ENCODE data around the gene KCNQ2.

Gene KCNQ2

DNA sequence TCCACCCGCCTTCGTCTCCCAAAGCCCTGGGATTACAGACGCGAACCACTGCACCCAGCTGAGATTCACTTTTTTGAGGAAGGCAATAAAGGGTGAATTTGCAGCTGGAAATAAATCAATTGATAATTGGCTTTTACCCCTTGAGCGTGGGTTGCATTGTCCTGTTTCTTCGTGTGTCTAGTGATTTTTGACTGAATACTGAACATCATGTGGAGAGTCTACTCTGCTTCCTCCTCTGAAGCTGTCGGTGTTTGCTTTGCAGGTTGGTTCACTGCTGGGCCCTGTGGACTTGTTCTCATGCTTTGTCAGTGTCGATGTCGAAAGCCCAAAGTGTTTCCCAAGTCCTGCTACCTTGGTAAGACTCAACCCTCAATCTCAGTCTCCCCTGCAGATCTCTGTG lies 32.2 kb upstream of the KCNQ2 start:
- no peaks in the 10 kb centered on the region for H3K4me1 ChIP-seq (ENCODE audit: low read length)
- no peaks in the 10 kb centered on the region for H3K79me2 ChIP-seq (ENCODE audit: low read length)
- H2AFZ ChIP-seq (ENCODE audit: low read depth, low read length): no peak overlapping the region
- H3K27me3 ChIP-seq (ENCODE audit: low read depth, low read length): peaks cover 4% of the 10 kb centered on the region; the same call in 1 of the 2 replicates
- H4K20me1 ChIP-seq (ENCODE audit: insufficient read depth, low read length): no peaks in the 10 kb centered on the region
- no peak overlapping the region for H3K27ac ChIP-seq (ENCODE audit: low read length)
- H3K4me3 ChIP-seq (ENCODE audit: low read length): no peak overlapping the region
- H3K9ac ChIP-seq (ENCODE audit: low read length): no peak overlapping the region
- TF ChIP-seq, protein P1, sequence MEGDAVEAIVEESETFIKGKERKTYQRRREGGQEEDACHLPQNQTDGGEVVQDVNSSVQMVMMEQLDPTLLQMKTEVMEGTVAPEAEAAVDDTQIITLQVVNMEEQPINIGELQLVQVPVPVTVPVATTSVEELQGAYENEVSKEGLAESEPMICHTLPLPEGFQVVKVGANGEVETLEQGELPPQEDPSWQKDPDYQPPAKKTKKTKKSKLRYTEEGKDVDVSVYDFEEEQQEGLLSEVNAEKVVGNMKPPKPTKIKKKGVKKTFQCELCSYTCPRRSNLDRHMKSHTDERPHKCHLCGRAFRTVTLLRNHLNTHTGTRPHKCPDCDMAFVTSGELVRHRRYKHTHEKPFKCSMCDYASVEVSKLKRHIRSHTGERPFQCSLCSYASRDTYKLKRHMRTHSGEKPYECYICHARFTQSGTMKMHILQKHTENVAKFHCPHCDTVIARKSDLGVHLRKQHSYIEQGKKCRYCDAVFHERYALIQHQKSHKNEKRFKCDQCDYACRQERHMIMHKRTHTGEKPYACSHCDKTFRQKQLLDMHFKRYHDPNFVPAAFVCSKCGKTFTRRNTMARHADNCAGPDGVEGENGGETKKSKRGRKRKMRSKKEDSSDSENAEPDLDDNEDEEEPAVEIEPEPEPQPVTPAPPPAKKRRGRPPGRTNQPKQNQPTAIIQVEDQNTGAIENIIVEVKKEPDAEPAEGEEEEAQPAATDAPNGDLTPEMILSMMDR (IDR thresholded peaks at IDR 0.05; ENCODE audit: low read depth, low read length): no peak
- no peak overlapping the region for H3K4me2 ChIP-seq (ENCODE audit: low read length)
- no peaks in the 10 kb centered on the region for H3K36me3 ChIP-seq (replicated peaks; ENCODE audit: low read depth, low read length)
- H3K9me3 ChIP-seq (ENCODE audit: insufficient read depth, low read length): no peaks in the 10 kb centered on the region

DNA sequence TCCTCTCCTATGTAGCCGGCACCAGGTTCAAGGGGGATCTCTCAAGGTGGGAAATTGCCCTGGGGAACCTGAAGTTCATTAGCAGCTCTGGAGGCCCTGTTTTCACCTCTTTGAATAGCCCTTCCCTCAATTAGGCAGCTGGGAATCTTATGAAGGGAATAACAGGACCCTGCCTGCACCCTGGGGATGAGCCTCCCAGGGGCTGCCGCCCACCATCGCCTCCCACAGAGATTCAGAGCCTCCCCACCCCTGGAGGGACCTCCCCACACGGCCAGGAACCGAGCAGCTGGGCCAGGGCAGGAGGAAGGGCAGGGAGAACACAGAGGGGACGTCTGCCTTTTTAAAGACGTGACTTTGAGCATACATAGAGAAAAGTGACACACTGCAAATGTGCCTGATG lies 31.1 kb upstream of the KCNQ2 start:
- H3K27ac ChIP-seq (ENCODE audit: low read length): no peak overlapping the region
- TF ChIP-seq EZH2phosphoT487 (IDR thresholded peaks at IDR 0.05; ENCODE audit: low read depth): no peak
- TF ChIP-seq, protein P1 (IDR thresholded peaks at IDR 0.05; ENCODE audit: low read depth, low read length): no peak
- H3K36me3 ChIP-seq (replicated peaks; ENCODE audit: low read depth, low read length): no peaks in the 10 kb centered on the region
- H3K79me2 ChIP-seq (ENCODE audit: low read length): no peaks in the 10 kb centered on the region
- no peak overlapping the region for H2AFZ ChIP-seq (ENCODE audit: low read depth, low read length)
- H4K20me1 ChIP-seq (ENCODE audit: insufficient read depth, low read length): no peaks in the 10 kb centered on the region
- no peaks in the 10 kb centered on the region for H3K9me3 ChIP-seq (ENCODE audit: insufficient read depth, low read length)
- H3K4me3 ChIP-seq (ENCODE audit: low read length): no peak overlapping the region
- H3K27me3 ChIP-seq (ENCODE audit: low read depth, low read length): peaks cover 4% of the 10 kb centered on the region; the same call in 1 of the 2 replicates
- no peak overlapping the region for H3K4me2 ChIP-seq (ENCODE audit: low read length)
- H3K9ac ChIP-seq (ENCODE audit: low read length): no peak overlapping the region
- H3K4me1 ChIP-seq (ENCODE audit: low read length): no peaks in the 10 kb centered on the region

- no peaks in the 10 kb centered on the region for H4K20me1 ChIP-seq (ENCODE audit: insufficient read depth, low read length)
- no peak overlapping the region for H3K4me2 ChIP-seq (ENCODE audit: low read length)
- H3K27me3 ChIP-seq (ENCODE audit: low read depth, low read length): peaks cover 4% of the 10 kb centered on the region; the same call in 1 of the 2 replicates
- H3K79me2 ChIP-seq (ENCODE audit: low read length): no peaks in the 10 kb centered on the region
- no peaks in the 10 kb centered on the region for H3K9me3 ChIP-seq (ENCODE audit: insufficient read depth, low read length)
- TF ChIP-seq, protein P1 (IDR thresholded peaks at IDR 0.05; ENCODE audit: low read depth, low read length): no peak
- no peak for TF ChIP-seq EZH2phosphoT487 (IDR thresholded peaks at IDR 0.05; ENCODE audit: low read depth)
- H3K4me3 ChIP-seq (ENCODE audit: low read length): no peak overlapping the region
- no peak overlapping the region for H3K9ac ChIP-seq (ENCODE audit: low read length)
- H3K36me3 ChIP-seq (replicated peaks; ENCODE audit: low read depth, low read length): no peaks in the 10 kb centered on the region
- H2AFZ ChIP-seq (ENCODE audit: low read depth, low read length): no peak overlapping the region
- no peaks in the 10 kb centered on the region for H3K4me1 ChIP-seq (ENCODE audit: low read length)
- H3K27ac ChIP-seq (ENCODE audit: low read length): no peak overlapping the region
Measured at GRCh38 chr20:63502671-63503172, 30.3 kb upstream of the KCNQ2 start.

GRCh38 chr20:63501818-63502670 lies 29.6 kb upstream of the KCNQ2 start:
- Histone ChIP-seq H3K4me2 (ENCODE audit: low read length) (no peak overlapping the region), H3K4me3 (ENCODE audit: low read length) (no peak overlapping the region), H2AFZ (ENCODE audit: low read depth, low read length) (no peak overlapping the region)

More at GRCh38 chr20:63501818-63502670, 29.6 kb upstream of the KCNQ2 start:
- TF ChIP-seq, protein P1 (IDR thresholded peaks at IDR 0.05; ENCODE audit: low read depth, low read length): no peak
- no peak for TF ChIP-seq EZH2phosphoT487 (IDR thresholded peaks at IDR 0.05; ENCODE audit: low read depth)
- no peaks in the 10 kb centered on the region for H3K79me2 ChIP-seq (ENCODE audit: low read length)
- H3K27ac ChIP-seq (ENCODE audit: low read length): no peak overlapping the region
- H3K4me1 ChIP-seq (ENCODE audit: low read length): no peaks in the 10 kb centered on the region
- H3K36me3 ChIP-seq (replicated peaks; ENCODE audit: low read depth, low read length): no peaks in the 10 kb centered on the region
- no peaks in the 10 kb centered on the region for H4K20me1 ChIP-seq (ENCODE audit: insufficient read depth, low read length)
- peaks cover 4% of the 10 kb centered on the region; the same call in 1 of the 2 replicates for H3K27me3 ChIP-seq (ENCODE audit: low read depth, low read length)
- H3K9ac ChIP-seq (ENCODE audit: low read length): no peak overlapping the region
- H3K9me3 ChIP-seq (ENCODE audit: insufficient read depth, low read length): no peaks in the 10 kb centered on the region

All from OCI-LY3 (cell line).